HG03095 (cell line): ENCODE measurements around the gene GSTA5.
"Not testable (repeated sequence)": the region's sequence is repeated elsewhere in the genome, so short reads cannot be mapped to it uniquely, and the experiment has no call there.

Experiments
- ATAC-seq: cut with Tn5 transposase; IDR thresholded peaks from one replicate; pipeline ENCODE4 v1.9.1; 2021; ENCODE audit warnings: moderate library complexity; ENCODE audit not compliant: unreplicated experiment

Gene GSTA5

DNA sequence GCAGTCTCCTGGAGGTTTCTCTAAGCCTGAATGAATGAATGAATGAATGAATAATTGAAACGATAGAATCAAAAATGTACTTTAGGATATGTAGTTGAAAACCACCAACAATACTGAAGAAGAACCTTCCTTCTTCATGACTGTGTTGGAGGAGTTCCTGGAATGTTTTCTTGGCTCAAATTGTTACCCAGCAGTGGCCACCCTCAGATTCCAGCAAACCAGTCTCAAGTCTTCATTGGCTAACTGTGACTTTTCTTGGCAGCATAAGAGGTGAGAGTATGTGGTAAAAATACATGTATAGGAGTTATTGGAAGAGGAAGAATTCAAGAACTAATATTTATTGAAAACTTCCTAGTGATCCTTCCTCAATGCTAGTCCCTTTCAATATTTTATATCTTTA is 41.3 kb downstream of the GSTA5 start:
- ATAC-seq = not testable (repeated sequence)

DNA sequence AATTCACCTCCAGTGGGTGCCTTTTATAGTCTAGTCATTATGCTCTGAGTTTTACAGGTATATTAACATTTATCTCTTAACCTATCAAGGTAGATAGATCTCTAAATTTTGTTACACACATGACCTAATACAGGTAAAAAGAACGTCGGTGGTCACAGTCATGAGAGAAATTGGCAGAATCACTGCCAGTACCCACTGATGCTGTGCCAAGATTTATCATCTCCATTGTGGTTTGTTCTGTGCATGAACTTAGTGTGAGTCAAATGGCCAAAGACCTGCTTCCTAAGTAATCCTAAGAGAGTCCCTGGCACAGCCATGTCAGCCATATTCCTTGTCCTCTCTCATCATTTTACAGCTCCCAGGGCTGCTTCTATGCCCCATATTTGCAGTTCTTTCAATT is 46.2 kb downstream of the GSTA5 start:
- not testable (repeated sequence) for ATAC-seq

DNA sequence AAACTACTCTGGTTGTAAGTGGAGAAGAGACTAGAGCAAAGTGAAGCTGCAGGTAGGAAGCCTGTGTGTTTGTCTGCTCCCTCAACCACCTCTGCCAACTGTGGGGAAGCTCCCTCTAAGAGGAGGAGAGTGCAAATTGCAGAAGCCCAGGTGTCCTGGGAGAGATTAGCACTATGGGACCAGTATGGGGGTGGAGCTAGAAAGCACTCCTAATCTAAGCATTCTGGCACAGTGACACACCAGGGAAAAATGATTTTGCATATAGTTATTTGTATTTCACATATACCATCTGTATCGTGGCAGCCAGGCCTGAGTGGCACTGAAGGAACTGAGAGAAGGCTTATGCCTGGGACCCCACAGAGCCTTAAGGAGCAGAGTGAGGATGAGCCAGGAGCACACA is 49.8 kb downstream of the GSTA5 start:
- no peak for ATAC-seq

DNA sequence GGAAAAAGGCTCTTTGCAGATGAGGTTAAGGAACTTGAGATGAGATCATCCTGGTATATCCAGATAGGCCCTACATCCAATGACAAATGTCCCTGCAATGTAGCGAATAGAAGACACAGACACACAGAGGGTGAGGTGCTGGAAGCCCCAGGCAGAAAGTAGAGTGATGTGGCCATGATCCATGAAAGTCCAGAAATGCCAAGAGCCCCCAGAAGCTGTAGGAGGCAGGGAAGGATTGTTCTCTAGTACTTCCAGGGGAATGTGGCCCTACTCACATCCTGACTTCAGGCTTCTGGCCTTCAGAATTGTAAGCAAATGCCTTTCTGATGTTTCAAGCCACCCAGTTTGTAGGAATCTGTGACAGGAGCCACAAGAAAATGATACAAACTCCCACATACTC is 51.0 kb downstream of the GSTA5 start:
- ATAC-seq = not testable (repeated sequence)

DNA sequence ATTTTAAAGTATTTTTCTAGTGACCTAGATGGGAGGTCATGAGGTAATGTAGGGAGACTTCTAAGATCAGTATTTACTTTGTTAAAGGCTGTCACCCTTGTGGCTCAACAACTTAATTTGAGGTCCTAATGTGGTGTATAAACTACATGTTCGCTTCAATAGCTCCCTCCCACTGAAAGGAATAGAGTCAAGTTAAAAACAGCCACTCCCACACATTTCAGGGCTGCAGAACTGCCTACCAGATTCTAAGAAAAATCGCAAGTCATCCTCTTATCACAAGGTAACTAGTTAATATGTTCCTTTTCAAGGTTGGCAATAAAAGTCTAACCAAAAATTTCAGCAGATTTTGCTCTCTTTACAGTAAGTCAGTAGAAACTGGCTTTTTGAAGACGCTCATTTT is 52.1 kb downstream of the GSTA5 start:
- ATAC-seq = no peak

DNA sequence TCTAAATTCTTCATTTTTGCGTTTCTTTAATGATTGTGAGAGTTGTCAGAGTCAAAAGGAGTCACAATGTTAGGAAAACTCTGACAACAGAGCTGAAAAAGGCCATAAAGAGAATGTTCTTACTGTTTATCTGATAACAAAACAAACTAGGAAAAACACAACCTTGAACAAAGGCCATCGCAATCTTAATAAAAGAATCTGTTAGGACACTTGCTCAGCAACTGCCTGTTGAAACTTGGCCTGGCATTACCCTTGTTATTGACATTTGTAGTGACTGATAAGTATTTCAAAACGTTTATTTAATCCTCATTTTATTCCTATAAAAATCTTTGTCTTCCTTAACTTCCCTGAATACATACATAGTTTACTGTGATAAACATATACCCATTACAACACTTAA is 52.7 kb downstream of the GSTA5 start:
- no peak for ATAC-seq

DNA sequence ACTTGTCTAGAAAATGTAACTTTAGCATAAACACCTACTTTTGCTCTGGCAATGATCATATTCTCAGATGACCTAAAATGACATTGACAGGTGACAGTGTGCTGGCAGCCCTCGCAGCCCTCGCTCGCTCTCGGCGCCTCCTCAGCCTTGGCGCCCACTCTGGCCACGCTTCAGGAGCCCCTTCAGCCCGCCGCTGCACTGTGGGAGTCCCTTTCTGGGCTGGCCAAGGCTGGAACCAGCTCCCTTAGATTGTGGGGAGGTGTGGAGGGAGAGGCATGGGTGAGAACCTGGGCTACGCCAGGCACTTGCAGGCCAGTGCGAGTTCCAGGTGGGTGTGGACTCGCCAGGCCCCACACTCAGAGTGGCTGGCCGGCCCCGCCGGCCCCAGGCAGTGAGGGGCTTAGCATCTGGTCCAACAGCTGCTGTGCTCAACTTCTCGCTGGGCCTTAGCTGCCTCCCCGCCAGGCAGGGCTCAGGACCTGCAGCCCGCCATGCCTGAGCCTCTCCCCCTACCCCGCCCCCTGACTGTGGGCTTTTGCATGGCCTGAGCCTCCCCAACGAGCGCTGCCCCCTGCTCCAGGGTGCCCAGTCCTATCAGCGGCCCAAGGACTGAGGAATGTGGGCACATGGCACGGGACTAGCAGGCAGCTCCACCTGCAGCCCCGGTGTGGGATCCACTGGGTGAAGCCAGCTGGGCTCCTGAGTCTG is 54.2 kb downstream of the GSTA5 start:
- no peak for ATAC-seq

DNA sequence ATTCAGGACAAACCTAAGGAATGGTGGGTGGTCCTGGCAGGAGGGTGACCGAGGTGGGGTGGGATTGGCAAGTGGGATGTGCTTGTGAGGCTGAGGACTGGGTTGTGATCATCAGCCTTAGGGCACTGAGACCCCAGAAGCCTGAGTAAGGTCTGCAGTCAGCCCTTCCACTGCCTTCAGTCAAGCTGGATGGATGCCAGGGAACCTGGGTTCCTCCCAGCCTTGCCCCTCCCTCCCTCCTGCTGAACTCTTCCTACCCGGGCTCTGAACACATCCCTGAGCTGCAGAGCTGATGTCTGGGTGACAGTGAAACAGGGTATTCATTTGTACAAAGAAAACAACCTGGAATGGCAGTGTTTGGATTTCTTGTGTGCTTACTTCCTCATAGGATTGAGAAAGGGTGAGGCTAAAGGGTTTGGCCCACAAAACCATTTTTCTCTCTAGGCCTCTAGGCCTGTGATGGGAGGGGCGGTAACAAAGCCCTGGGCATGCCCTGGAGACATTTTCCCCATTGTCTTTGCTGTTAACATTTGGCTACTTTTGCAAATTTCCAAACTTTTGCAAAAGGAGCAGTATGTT is 57.8 kb downstream of the GSTA5 start:
- not testable (repeated sequence) for ATAC-seq

DNA sequence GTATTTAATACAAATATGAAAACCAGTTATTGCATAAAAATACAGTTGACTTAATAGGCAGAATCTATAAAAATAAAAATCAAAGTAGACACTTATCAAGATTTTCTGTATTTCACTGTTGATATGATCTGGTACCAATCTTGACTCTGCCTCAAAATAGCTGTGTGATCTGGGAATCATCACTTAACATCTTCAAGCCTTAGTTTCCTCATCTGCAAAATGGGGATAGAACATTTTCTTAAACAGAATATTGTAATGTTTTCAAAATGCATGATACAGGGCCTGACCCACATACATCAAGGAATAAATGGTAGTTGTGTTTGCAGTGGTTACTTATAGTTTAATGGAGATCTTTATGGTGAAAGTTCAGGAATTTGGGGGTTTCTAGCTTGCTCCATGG is 58.4 kb downstream of the GSTA5 start:
- not testable (repeated sequence) for ATAC-seq
